Uterus (tissue), 4 donors: ENCODE data around the gene TBC1D16. TPM values are rescaled to one million over a fixed set of nuclear protein-coding genes. Genes with fewer than 3 reads are reported as not detected.

Source experiments
- DNase-seq, 2 donors: peaks; one replicate each; pipeline ENCODE4 v3.0.0-alpha.2; 2019 to 2020
- H3K27ac ChIP-seq, 2 donors: fragments of 200-600 bp; sonication (generic); 1 replicate in 1 of 2; 2 replicates in 1 of 2; pipeline ENCODE4 v1.5.1; 2016 to 2018
- H3K27me3 ChIP-seq, 2 donors: fragments of 200-600 bp; sonication (generic); one replicate each; pipeline ENCODE4 v1.5.1; 2018 to 2019; ENCODE audit warnings: control low read depth in 1 of 2
- H3K36me3 ChIP-seq, 2 donors: fragments of 200-600 bp; sonication (generic); one replicate each; pipeline ENCODE4 v1.5.1; 2019; ENCODE audit warnings: control low read depth in 1 of 2
- H3K4me1 ChIP-seq, 2 donors: fragments of 200-600 bp; sonication (generic); one replicate each; pipeline ENCODE4 v1.5.1; 2018 to 2019; ENCODE audit warnings: control low read depth in 1 of 2
- H3K4me3 ChIP-seq, 2 donors: fragments of 200-600 bp; sonication (generic); 1 replicate in 1 of 2; 2 replicates in 1 of 2; pipeline ENCODE4 v1.5.1; 2018 to 2019; ENCODE audit warnings: mild to moderate bottlenecking in 1 of 2
- H3K9me3 ChIP-seq, 2 donors: fragments of 200-600 bp; sonication (generic); one replicate each; pipeline ENCODE4 v1.5.1; 2019; ENCODE audit warnings: control low read depth in 1 of 2
- CTCF ChIP-seq, 4 experiments: fragments of 200-600 bp in 2 of 4; fragments of 450-650 bp in 2 of 4; sonication (generic) in 2 of 4; IDR thresholded peaks; one replicate each; pipeline ENCODE4 v1.5.1; 2016 to 2019; ENCODE audit warnings: antibody characterized with exemption in 4 of 4, mild to moderate bottlenecking in 2 of 4, moderate library complexity in 1 of 4
- POLR2A ChIP-seq, 2 donors: fragments of 450-650 bp; IDR thresholded peaks; one replicate each; pipeline ENCODE4 v1.6.1; 2016; ENCODE audit warnings: antibody characterized with exemption in 2 of 2, mild to moderate bottlenecking in 1 of 2, moderate library complexity in 1 of 2
- intact Hi-C: fragments of 100-400 bp; cut with DNase I; formaldehyde crosslinking; loops from one replicate; pipeline ENCODE4 v1.15.1; 2023; ENCODE audit warnings: low total_unique reads
- total RNA-seq, 4 donors: library from RNA; depleted of rRNA in 3 of 4; stranded (reverse); fragments of >200 nt in 3 of 4; gene quantifications; one replicate each; pipeline versions ENCODE4 v1.1.0 to v1.2.4, GENCODE V29; 2014 to 2023
- donor health status: DM: yes; HTN: yes; CAD: no.

Gene TBC1D16
- total RNA-seq, 4 donors from 2014 or later = 3.8 to 58.2 (median 18.3) TPM

- peaks cover 5 to 12% of the 10 kb centered on the region in 2 donors for H3K4me1 ChIP-seq
- H3K27ac ChIP-seq = no peak overlapping the region
- no peaks in the 10 kb centered on the region for H3K9me3 ChIP-seq
- intact Hi-C loops = no loop called here
- no peaks in the 10 kb centered on the region for H3K27me3 ChIP-seq
- no peak overlapping the region for H3K4me3 ChIP-seq
- no peaks in the 10 kb centered on the region for H3K36me3 ChIP-seq
- DNase-seq = no peak
- no peak for TF ChIP-seq CTCF (IDR thresholded peaks at IDR 0.05)
- no peak for TF ChIP-seq POLR2A (IDR thresholded peaks at IDR 0.05)
Measured at GRCh38 chr17:80025796-80026195, 9.9 kb downstream of the TBC1D16 start.

- H3K4me3 ChIP-seq = no peak overlapping the region
- no peaks in the 10 kb centered on the region for H3K36me3 ChIP-seq
- intact Hi-C loops = no loop called here
- H3K4me1 ChIP-seq = peaks cover 5 to 12% of the 10 kb centered on the region in 2 donors
- no peaks in the 10 kb centered on the region for H3K9me3 ChIP-seq
- TF ChIP-seq POLR2A (IDR thresholded peaks at IDR 0.05) (no peak), CTCF (IDR thresholded peaks at IDR 0.05) (no peak)
- no peak for DNase-seq
- H3K27me3 ChIP-seq = no peaks in the 10 kb centered on the region
- H3K27ac ChIP-seq = no peak overlapping the region
Measured at GRCh38 chr17:80025140-80025539, 10.5 kb downstream of the TBC1D16 start.

GRCh38 chr17:80024206-80024972, 11.3 kb downstream of the TBC1D16 start:
- Histone ChIP-seq H3K9me3 (no peaks in the 10 kb centered on the region), H3K4me3 (peak overlapping the region; percentile 17 to 20), H3K36me3 (no peaks in the 10 kb centered on the region), H3K27ac (peak overlapping the region in 1 of 2 donors; percentile 33), H3K27me3 (no peaks in the 10 kb centered on the region), H3K4me1 (peaks cover 5 to 9% of the 10 kb centered on the region in 2 donors)
- intact Hi-C loops = no loop called here
- TF ChIP-seq CTCF (IDR thresholded peaks at IDR 0.05) (no peak), POLR2A (IDR thresholded peaks at IDR 0.05) (no peak)
- DNase-seq = no peak

GRCh38 chr17:80023481-80024205, 12.0 kb downstream of the TBC1D16 start:
- intact Hi-C loops = no loop called here
- Histone ChIP-seq H3K9me3 (no peaks in the 10 kb centered on the region), H3K27ac (peak overlapping the region; percentile 10 to 33), H3K36me3 (no peaks in the 10 kb centered on the region), H3K27me3 (no peaks in the 10 kb centered on the region), H3K4me3 (peak overlapping the region; percentile 17 to 20), H3K4me1 (peaks cover 1 to 5% of the 10 kb centered on the region in 2 donors)
- DNase-seq = peak in 1 of 2 donors; percentile 40
- TF ChIP-seq POLR2A (IDR thresholded peaks at IDR 0.05) = no peak
- no peak for TF ChIP-seq CTCF (IDR thresholded peaks at IDR 0.05)

- Histone ChIP-seq H3K4me1 (no peaks in the 10 kb centered on the region), H3K36me3 (no peaks in the 10 kb centered on the region), H3K27me3 (no peaks in the 10 kb centered on the region), H3K4me3 (no peak overlapping the region), H3K27ac (no peak overlapping the region), H3K9me3 (no peaks in the 10 kb centered on the region)
- intact Hi-C loops = no loop called here
- TF ChIP-seq CTCF (IDR thresholded peaks at IDR 0.05) (no peak), POLR2A (IDR thresholded peaks at IDR 0.05) (no peak)
- no peak for DNase-seq
Measured at GRCh38 chr17:80021600-80021999, 14.1 kb downstream of the TBC1D16 start.
